Activated CD8-positive, alpha-beta memory T cell treated with anti-CD3 and anti-CD28 coated beads for 48 hours (primary cell): Measurements from ENCODE around the gene KATNAL1.
A peak's percentile ranks its signal among the peaks of the same experiment; 100 is the strongest.

Source experiments
- DNase-seq, 3 experiments: peaks; one replicate each; pipeline ENCODE4 v3.0.0-alpha.2; 2020; ENCODE audit warnings: low read depth in 2 of 3, low spot score in 2 of 3

KATNAL1 gene

GRCh38 chr13:30333616-30334015 is 26.3 kb upstream of the KATNAL1 start:
- no peak for DNase-seq

- DNase-seq, result no peak
Observed at GRCh38 chr13:30332456-30333143, 25.2 kb upstream of the KATNAL1 start.

GRCh38 chr13:30331331-30331771 is 24.0 kb upstream of the KATNAL1 start:
- DNase-seq, result no peak

GRCh38 chr13:30329009-30329585 is 21.7 kb upstream of the KATNAL1 start:
- no peak for DNase-seq

GRCh38 chr13:30325668-30326067 is 18.3 kb upstream of the KATNAL1 start:
- no peak for DNase-seq

GRCh38 chr13:30323524-30323923 is 16.2 kb upstream of the KATNAL1 start:
- no peak for DNase-seq

- DNase-seq, result no peak
Observed at GRCh38 chr13:30322428-30322827, 15.1 kb upstream of the KATNAL1 start.

GRCh38 chr13:30321256-30321655 is 13.9 kb upstream of the KATNAL1 start:
- no peak for DNase-seq

GRCh38 chr13:30319655-30320054 is 12.3 kb upstream of the KATNAL1 start:
- DNase-seq, result no peak

GRCh38 chr13:30319130-30319529 is 11.8 kb upstream of the KATNAL1 start:
- DNase-seq, result no peak

- no peak for DNase-seq
Observed at GRCh38 chr13:30318026-30318425, 10.7 kb upstream of the KATNAL1 start.

GRCh38 chr13:30314562-30314961 is 7.2 kb upstream of the KATNAL1 start:
- DNase-seq, result no peak

GRCh38 chr13:30314069-30314468 is 6.7 kb upstream of the KATNAL1 start:
- DNase-seq, result no peak

- no peak for DNase-seq
Observed at GRCh38 chr13:30313311-30313710, 6.0 kb upstream of the KATNAL1 start.

GRCh38 chr13:30312904-30313303 is 5.6 kb upstream of the KATNAL1 start:
- DNase-seq, result no peak

- DNase-seq, result no peak
Observed at GRCh38 chr13:30308548-30308947, 1.2 kb upstream of the KATNAL1 start.

GRCh38 chr13:30307971-30308290 is 580 bp upstream of the KATNAL1 start:
- no peak for DNase-seq

- DNase-seq, result peak; percentile 76 to 85 (median 80)
Observed at GRCh38 chr13:30306762-30307193, 573 bp downstream of the KATNAL1 start.

GRCh38 chr13:30305456-30305970 is 1.8 kb downstream of the KATNAL1 start:
- DNase-seq, result no peak

GRCh38 chr13:30303269-30303668 is 4.1 kb downstream of the KATNAL1 start:
- no peak for DNase-seq

- DNase-seq, result no peak
Observed at GRCh38 chr13:30301827-30302226, 5.5 kb downstream of the KATNAL1 start.

- DNase-seq, result no peak
Observed at GRCh38 chr13:30300596-30300995, 6.8 kb downstream of the KATNAL1 start.

GRCh38 chr13:30299786-30300185 is 7.6 kb downstream of the KATNAL1 start:
- no peak for DNase-seq
